ENCODE data around the gene GALNT16.

GALNT16 gene

DNA sequence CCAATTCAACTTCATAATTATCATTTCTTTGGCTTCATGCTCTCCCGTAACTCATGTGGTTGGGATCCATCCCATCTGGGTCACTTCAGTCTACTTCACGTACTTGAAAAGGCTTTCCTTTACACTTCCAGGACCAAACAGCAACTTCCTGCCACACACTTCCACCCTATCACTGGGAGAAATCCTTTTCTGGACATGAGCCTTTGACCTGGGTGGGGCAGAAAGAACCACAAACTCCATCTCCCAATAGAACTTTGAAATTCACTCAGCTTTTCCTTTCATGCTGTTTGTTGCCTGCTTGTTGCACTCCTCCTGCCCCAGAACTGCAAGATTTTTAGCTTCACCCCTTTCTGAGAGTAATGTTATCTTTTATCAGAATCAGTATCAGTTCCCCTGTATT lies 18.4 kb upstream of the GALNT16 start:
- H3K4me3 ChIP-seq (ENCODE audit: low read length): no peak overlapping the region
- DNase-seq (ENCODE audit: low read depth): no peak

DNA sequence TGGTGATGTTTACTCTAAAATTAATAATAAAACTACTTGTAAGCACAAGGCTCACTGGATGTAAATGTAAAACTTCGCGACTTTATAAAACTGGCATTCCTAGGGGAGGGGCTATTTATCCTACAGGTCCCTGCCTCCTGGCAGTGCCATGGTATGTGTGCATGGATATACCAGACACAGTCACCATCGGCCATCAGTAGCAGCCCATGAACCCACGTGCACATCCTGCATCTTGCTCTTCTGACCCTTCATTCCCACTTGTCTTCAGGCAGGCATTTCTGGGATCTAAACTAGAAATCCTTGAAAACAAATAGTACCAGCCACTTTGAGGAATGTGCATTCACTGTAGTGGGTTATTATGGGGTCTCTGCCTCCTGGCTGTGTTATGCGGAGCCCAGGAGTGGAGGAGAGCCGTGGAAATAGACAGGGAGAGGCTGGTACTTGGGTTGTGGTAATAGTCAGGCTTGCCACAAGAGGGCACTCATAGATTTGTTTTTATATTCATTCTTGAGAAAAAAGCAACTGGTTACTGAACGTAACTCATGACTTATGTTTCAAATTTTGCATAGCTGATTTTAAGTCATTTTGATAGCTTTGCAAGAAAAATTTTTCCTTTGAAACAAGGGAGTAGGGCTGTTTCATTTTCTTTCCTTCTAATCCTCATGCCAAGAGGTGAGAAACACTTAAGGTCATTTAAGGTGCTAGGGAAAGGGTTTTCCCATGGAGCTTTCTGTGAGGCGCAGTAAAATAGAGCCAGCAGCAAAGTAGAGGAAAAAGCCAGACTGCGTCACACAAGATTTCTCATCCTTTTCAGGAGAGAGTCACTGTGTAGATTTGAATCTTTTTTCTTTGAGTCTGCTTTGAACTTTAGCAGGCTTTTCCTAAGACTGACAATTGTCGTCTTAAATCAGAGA lies 17.4 kb upstream of the GALNT16 start:
- no peak overlapping the region for H3K4me3 ChIP-seq (ENCODE audit: low read length)
- peak; percentile 77 for DNase-seq (ENCODE audit: low read depth)
- TF ChIP-seq, protein P1, sequence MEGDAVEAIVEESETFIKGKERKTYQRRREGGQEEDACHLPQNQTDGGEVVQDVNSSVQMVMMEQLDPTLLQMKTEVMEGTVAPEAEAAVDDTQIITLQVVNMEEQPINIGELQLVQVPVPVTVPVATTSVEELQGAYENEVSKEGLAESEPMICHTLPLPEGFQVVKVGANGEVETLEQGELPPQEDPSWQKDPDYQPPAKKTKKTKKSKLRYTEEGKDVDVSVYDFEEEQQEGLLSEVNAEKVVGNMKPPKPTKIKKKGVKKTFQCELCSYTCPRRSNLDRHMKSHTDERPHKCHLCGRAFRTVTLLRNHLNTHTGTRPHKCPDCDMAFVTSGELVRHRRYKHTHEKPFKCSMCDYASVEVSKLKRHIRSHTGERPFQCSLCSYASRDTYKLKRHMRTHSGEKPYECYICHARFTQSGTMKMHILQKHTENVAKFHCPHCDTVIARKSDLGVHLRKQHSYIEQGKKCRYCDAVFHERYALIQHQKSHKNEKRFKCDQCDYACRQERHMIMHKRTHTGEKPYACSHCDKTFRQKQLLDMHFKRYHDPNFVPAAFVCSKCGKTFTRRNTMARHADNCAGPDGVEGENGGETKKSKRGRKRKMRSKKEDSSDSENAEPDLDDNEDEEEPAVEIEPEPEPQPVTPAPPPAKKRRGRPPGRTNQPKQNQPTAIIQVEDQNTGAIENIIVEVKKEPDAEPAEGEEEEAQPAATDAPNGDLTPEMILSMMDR (conservative IDR thresholded peaks at IDR 0.05; ENCODE audit: low read length): peak; percentile 77

More for the DNA sequence above, 18.4 kb upstream of the GALNT16 start:
- TF ChIP-seq, protein P1 (conservative IDR thresholded peaks at IDR 0.05; ENCODE audit: low read length): no peak

DNA sequence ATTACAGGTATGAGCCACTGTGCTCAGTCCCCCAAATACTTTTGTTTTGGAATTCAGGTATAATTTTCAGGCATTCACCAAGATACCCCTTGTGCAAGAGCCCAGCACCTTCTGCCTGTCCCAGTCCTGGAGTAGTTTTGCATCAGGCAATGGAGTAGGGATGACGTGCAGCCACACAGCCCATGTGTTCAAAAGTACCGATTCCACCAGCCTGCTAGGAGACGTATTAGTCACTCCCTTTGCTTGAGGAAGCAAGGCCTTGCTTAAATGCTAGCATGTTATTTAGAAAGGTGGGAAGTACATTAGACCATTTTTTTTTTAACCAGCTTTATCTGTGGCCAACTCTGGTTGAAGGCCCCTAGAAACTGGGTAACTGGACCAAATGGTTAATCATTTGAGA lies 15.0 kb upstream of the GALNT16 start:
- DNase-seq (ENCODE audit: low read depth): peak; percentile 25
- no peak overlapping the region for H3K4me3 ChIP-seq (ENCODE audit: low read length)
- TF ChIP-seq, protein P1 (conservative IDR thresholded peaks at IDR 0.05; ENCODE audit: low read length): no peak

DNA sequence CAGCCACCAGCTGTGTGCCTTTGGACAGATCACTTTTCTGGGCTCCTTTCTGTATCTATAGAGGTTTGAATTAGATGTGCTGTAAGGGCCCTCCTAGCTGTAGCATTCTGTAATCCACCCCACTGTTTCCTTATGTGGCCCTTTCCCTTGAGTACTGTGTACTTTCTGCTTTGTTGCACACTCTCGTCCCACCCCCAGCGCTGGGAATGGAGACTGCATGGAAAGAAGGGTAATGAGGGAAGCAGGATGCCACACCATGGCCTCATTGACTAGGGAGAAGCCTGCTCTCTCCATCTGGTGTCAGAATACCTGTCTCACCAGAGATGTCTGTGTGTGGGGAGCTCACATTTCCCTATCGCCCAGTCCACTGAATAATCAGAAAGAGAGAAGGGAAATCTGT lies 13.6 kb upstream of the GALNT16 start:
- no peak for DNase-seq (ENCODE audit: low read depth)
- no peak overlapping the region for H3K4me3 ChIP-seq (ENCODE audit: low read length)
- TF ChIP-seq, protein P1 (conservative IDR thresholded peaks at IDR 0.05; ENCODE audit: low read length): no peak

DNA sequence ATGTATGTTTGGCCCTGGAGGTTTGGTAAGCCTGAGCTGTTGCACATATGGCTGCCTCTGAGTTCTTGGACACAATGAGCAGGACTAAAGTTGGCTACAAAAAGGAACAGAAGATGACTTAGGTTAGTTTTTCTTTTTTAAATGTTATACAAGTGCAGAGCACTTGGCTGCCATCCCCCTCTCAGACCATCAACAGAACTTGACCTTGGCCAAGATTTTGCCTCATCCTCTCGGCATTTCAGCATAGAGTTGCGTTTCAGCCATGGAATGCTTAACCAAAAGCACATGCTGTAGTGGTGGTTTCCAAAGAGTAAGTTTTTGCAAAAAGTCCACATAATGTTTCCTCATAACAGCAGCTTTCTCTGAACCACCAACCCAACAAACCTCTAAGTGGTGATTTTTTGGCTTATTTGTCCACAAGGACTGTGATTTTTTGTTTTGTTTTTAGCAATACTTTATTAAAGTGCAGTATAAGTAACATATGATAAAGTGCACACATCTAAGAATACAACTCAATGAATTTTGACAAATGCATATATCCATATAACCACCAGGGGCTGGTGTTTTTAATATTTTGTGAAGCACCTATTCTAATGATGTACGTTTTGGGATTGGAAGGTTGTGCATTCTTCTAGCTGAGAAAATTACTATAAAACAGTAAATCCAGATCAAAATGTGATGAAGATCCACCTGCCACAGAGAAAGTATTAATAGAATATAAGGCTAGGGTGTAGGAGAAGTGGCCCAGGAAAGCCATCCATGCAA lies 12.1 kb upstream of the GALNT16 start:
- peak; percentile 98 for DNase-seq (ENCODE audit: low read depth)

DNA sequence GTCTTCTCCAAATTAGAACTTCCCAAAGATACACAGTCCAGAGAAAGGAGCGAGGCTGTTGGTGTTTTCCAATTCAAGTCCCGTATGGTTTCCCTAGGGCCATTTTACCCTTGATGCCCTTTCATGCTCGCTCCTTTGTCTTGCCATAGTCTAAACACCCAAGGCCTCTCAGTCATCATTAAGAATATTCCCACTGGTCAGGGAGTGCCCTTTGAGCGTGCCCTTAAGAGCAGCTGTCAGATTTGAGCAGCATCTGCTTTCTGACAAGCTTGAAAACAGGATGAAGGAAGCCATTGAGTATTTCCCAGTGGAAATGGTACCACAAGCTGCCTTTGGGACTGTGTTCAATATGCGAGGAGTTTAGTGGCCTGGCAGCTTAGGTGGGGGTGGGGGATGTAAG lies 10.4 kb upstream of the GALNT16 start:
- no peak for DNase-seq (ENCODE audit: low read depth)
- TF ChIP-seq, protein P1 (conservative IDR thresholded peaks at IDR 0.05; ENCODE audit: low read length): no peak
- H3K4me3 ChIP-seq (ENCODE audit: low read length): no peak overlapping the region

More for the DNA sequence above, 12.1 kb upstream of the GALNT16 start:
- H3K4me3 ChIP-seq (ENCODE audit: low read length): no peak overlapping the region
- TF ChIP-seq, protein P1 (conservative IDR thresholded peaks at IDR 0.05; ENCODE audit: low read length): peak; percentile 58

All from AG10803 (cell line).